HG03469 (cell line): ENCODE data around the gene PAX6.

Source experiments
- ATAC-seq: cut with Tn5 transposase; IDR thresholded peaks from one replicate; pipeline ENCODE4 v1.9.1; 2021; ENCODE audit warnings: mild to moderate bottlenecking, moderate library complexity, moderate number of reproducible peaks; ENCODE audit not compliant: unreplicated experiment

The PAX6 gene

GRCh38 chr11:31810779-31811647 lies at the start of gene PAX6:
PAX6 (minus strand) TSS chr11:31811322; CDS start chr11:31806411, 4,911 bp downstream.
- no peak for ATAC-seq

GRCh38 chr11:31860391-31860790 lies 49.3 kb upstream of the PAX6 start:
- no peak for ATAC-seq

- no peak for ATAC-seq
These were observed 45.1 kb upstream of the PAX6 start for GRCh38 chr11:31856248-31856647.

- no peak for ATAC-seq
These were observed 44.3 kb upstream of the PAX6 start for GRCh38 chr11:31855466-31855865.

- ATAC-seq, result no peak
These were observed 39.2 kb upstream of the PAX6 start for GRCh38 chr11:31850365-31850764.

- no peak for ATAC-seq
These were observed 36.6 kb upstream of the PAX6 start for GRCh38 chr11:31847761-31848160.

GRCh38 chr11:31845331-31845730 lies 34.2 kb upstream of the PAX6 start:
- ATAC-seq, result no peak

- no peak for ATAC-seq
These were observed 33.2 kb upstream of the PAX6 start for GRCh38 chr11:31844351-31844750.

GRCh38 chr11:31841435-31841834 lies 30.3 kb upstream of the PAX6 start:
- no peak for ATAC-seq

- no peak for ATAC-seq
These were observed 23.1 kb upstream of the PAX6 start for GRCh38 chr11:31834237-31834636.

GRCh38 chr11:31830406-31830805 lies 19.3 kb upstream of the PAX6 start:
- ATAC-seq, result no peak

GRCh38 chr11:31828217-31828616 lies 17.1 kb upstream of the PAX6 start:
- ATAC-seq, result no peak

- no peak for ATAC-seq
These were observed 16.5 kb upstream of the PAX6 start for GRCh38 chr11:31827455-31828206.

GRCh38 chr11:31826536-31827438 lies 15.7 kb upstream of the PAX6 start:
- ATAC-seq, result no peak

GRCh38 chr11:31825838-31826484 lies 14.8 kb upstream of the PAX6 start:
- ATAC-seq, result no peak

GRCh38 chr11:31824879-31825837 lies 14.0 kb upstream of the PAX6 start:
- no peak for ATAC-seq

- no peak for ATAC-seq
These were observed 13.3 kb upstream of the PAX6 start for GRCh38 chr11:31824332-31824878.

GRCh38 chr11:31823644-31824331 lies 12.7 kb upstream of the PAX6 start:
- no peak for ATAC-seq
